HG03159 (cell line): ENCODE results near the gene SLC28A2.

ENCODE experiments used
- ATAC-seq: cut with Tn5 transposase; IDR thresholded peaks from one replicate; pipeline ENCODE4 v1.9.1; 2021; ENCODE audit warnings: mild to moderate bottlenecking, moderate library complexity; ENCODE audit not compliant: unreplicated experiment

Gene SLC28A2

DNA sequence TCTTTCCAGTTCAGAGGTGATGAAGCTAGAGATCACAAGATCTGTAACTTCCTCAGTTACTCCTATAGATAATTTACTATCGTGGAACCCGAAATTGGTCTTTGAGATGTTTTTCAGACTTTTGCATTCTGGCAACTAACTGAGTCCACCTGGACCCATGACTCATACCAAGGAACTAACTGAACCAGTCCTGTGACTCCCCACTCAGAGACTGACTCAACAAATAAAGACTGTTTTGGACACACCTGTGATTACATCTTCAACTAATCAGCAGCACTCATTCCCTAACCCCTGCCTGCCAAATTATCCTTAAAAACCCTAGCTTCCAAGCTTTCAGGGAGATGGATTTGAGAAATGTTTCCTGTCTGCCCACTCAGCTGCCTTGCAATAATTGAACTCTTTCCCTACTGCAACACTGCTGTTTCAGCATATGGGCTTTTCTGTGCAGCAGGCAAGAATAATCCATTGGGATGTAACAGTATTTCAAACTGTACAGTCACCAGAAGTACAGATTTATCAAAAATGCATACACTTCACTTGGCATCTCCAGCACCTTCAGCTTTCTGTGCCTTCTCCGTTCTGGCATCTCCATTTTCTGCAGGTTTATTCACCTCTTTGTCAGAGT lies 68.7 kb downstream of the SLC28A2 start:
- ATAC-seq = no peak

DNA sequence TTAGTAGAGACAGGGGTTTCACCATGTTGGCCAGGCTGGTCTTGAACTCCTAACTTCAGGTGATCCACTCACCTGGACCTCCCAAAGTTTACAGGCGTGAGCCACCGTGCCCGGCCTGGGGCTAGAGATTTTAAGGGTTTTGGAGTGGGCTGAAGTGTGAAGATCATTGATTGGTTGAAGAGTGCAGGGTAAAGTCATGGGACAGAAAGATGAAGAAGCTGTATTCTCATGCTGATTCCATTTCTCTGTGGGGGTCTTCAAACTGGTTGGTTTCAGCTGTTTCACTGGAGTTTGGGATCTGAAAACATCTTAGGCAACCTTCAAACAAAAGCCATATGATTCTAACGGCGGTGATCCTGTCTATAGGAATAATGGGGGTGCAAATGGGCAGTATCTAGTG lies 74.2 kb downstream of the SLC28A2 start:
- no peak for ATAC-seq

DNA sequence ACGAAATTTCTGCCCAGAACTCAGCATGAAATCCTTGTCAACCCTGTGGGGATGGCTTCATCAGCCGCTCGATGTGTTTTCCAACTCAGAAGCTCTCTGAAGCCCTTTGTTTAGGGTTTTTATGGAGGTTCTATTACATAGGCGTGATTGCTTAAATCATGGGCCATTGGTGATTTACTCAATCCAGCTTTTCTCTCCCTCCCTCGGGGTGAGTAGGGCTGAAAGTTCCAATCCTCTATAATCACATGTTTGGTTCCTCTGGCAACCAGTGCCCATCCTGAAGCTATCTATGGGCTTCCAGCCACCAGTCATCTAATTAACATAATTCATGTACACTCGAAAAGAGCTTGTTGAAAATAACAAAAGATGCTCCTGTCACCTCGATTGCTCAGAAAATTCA lies 74.7 kb downstream of the SLC28A2 start:
- ATAC-seq = no peak
